ENCODE results near the gene RTTN. TPM values are rescaled to one million over a fixed set of nuclear protein-coding genes. Genes with fewer than 3 reads are reported as not detected.

The RTTN gene
- polyA plus RNA-seq, 3 donors, result 0.22 to 2.7 (median 0.25) TPM

DNA sequence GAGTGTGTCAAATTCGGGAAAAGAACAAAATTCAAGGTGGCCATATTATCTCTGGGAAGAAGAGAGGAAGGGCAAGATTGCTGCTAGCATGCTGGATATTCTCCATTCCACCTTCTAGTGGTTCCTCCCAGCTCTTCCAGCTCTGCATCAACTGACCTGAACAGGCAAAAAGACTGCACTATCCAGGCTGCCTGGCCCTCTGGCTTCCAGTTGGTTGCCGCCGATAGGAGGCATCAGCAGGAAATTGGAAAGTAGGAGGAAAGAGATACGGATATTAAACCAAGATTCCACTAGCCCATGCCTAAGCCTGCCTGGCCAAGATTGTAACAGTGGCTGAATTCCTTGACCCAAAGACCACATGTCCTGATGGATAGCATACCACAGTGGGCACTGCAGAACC lies 1.7 kb upstream of the RTTN start:
- no peak overlapping the region for H3K27ac Mint-ChIP-seq
- H2AFZ ChIP-seq (ENCODE audit: insufficient read depth, low read depth, low read length, poor library complexity, severe bottlenecking), result peak overlapping the region; percentile 36
- no peaks in the 10 kb centered on the region for H3K9me3 ChIP-seq (replicated peaks in 1 of 2; ENCODE audit: control insufficient read depth in 1 of 2, insufficient read depth in 1 of 2, low read length in 2 of 2)
- TF ChIP-seq, protein P1, sequence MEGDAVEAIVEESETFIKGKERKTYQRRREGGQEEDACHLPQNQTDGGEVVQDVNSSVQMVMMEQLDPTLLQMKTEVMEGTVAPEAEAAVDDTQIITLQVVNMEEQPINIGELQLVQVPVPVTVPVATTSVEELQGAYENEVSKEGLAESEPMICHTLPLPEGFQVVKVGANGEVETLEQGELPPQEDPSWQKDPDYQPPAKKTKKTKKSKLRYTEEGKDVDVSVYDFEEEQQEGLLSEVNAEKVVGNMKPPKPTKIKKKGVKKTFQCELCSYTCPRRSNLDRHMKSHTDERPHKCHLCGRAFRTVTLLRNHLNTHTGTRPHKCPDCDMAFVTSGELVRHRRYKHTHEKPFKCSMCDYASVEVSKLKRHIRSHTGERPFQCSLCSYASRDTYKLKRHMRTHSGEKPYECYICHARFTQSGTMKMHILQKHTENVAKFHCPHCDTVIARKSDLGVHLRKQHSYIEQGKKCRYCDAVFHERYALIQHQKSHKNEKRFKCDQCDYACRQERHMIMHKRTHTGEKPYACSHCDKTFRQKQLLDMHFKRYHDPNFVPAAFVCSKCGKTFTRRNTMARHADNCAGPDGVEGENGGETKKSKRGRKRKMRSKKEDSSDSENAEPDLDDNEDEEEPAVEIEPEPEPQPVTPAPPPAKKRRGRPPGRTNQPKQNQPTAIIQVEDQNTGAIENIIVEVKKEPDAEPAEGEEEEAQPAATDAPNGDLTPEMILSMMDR (IDR thresholded peaks at IDR 0.05), result no peak
- no peaks in the 10 kb centered on the region for H3K27me3 ChIP-seq (ENCODE audit: control insufficient read depth in 2 of 2, insufficient read depth in 2 of 2, low read length in 2 of 2)
- no peaks in the 10 kb centered on the region for H3K9me3 Mint-ChIP-seq
- no peak overlapping the region for H3K4me3 Mint-ChIP-seq
- H3K79me2 ChIP-seq (ENCODE audit: insufficient read depth, low read length), result peaks cover 9% of the 10 kb centered on the region
- H3K4me2 ChIP-seq (replicated peaks; ENCODE audit: extremely low read depth, low read length, poor library complexity, severe bottlenecking), result no peak overlapping the region
- H3K4me1 ChIP-seq (ENCODE audit: control insufficient read depth in 1 of 2, insufficient read depth in 2 of 2, low read length in 2 of 2), result peaks cover 10 to 17% of the 10 kb centered on the region in 2 donors
- H3K4me3 ChIP-seq (replicated peaks in 1 of 3; ENCODE audit: low read depth in 2 of 3, low read length in 3 of 3), result no peak overlapping the region
- no peak overlapping the region for H3K27ac ChIP-seq (ENCODE audit: low read depth in 1 of 2, low read length in 2 of 2)
- intact Hi-C loops (cut with micrococcal nuclease), result loop anchor here (5.0 kb wide), 2 partner anchors 80 to 225 kb away; partner anchors contain the start of gene SOCS6 (in 1 of the 2)
- DNase-seq, result no peak
- H3K9ac ChIP-seq (ENCODE audit: insufficient read depth, low read length, poor library complexity, severe bottlenecking), result no peak overlapping the region
- WGBS (ENCODE audit: insufficient coverage), result no CpG with 5 or more reads among the region's 4 CpGs
- peaks cover 2 to 7% (median 3%) of the 10 kb centered on the region in 3 donors for H3K27me3 Mint-ChIP-seq (ENCODE audit: low read depth in 3 of 3)
- no peaks in the 10 kb centered on the region for H4K20me1 ChIP-seq (ENCODE audit: insufficient read depth, low read length)
- H3K36me3 Mint-ChIP-seq, result no peaks in the 10 kb centered on the region
- H3K36me3 ChIP-seq (replicated peaks in 1 of 2; ENCODE audit: control insufficient read depth in 1 of 2, insufficient read depth in 2 of 2, low read length in 2 of 2), result peaks cover 0 to under 1% of the 10 kb centered on the region in 2 donors
- H3K4me1 Mint-ChIP-seq, result peaks cover 15% of the 10 kb centered on the region

- Histone ChIP-seq H3K36me3 (replicated peaks in 1 of 2; ENCODE audit: control insufficient read depth in 1 of 2, insufficient read depth in 2 of 2, low read length in 2 of 2) (peaks cover 7 to 57% of the 10 kb centered on the region in 2 donors), H2AFZ (ENCODE audit: insufficient read depth, low read depth, low read length, poor library complexity, severe bottlenecking) (no peak overlapping the region), H3K4me1 (ENCODE audit: control insufficient read depth in 1 of 2, insufficient read depth in 2 of 2, low read length in 2 of 2) (peaks cover 6 to 9% of the 10 kb centered on the region in 2 donors), H3K27me3 (ENCODE audit: control insufficient read depth in 2 of 2, insufficient read depth in 2 of 2, low read length in 2 of 2) (no peaks in the 10 kb centered on the region), H3K4me3 (replicated peaks in 1 of 3; ENCODE audit: low read depth in 2 of 3, low read length in 3 of 3) (no peak overlapping the region), H3K9ac (ENCODE audit: insufficient read depth, low read length, poor library complexity, severe bottlenecking) (no peak overlapping the region), H3K27ac (ENCODE audit: low read depth in 1 of 2, low read length in 2 of 2) (no peak overlapping the region), H3K4me2 (replicated peaks; ENCODE audit: extremely low read depth, low read length, poor library complexity, severe bottlenecking) (no peak overlapping the region), H3K79me2 (ENCODE audit: insufficient read depth, low read length) (peaks cover 9% of the 10 kb centered on the region), H4K20me1 (ENCODE audit: insufficient read depth, low read length) (no peaks in the 10 kb centered on the region), H3K9me3 (replicated peaks in 1 of 2; ENCODE audit: control insufficient read depth in 1 of 2, insufficient read depth in 1 of 2, low read length in 2 of 2) (no peaks in the 10 kb centered on the region)
- no peak for DNase-seq
- Mint-ChIP-seq H3K27me3 (ENCODE audit: low read depth in 3 of 3) (no peaks in the 10 kb centered on the region), H3K9me3 (no peaks in the 10 kb centered on the region), H3K4me1 (peaks cover 10% of the 10 kb centered on the region), H3K4me3 (no peak overlapping the region), H3K36me3 (peaks cover 27 to 36% of the 10 kb centered on the region in 2 donors), H3K27ac (no peak overlapping the region)
- TF ChIP-seq, protein P1 (IDR thresholded peaks at IDR 0.05), result no peak
- intact Hi-C loops (cut with micrococcal nuclease), result no loop called here
- 0% methylated on average over 1 of the region's 1 CpG for WGBS (ENCODE audit: insufficient coverage)
Measured at GRCh38 chr18:70200286-70200685, 5.2 kb downstream of the RTTN start.

Data from CD14-positive monocyte (primary cell).